ENCODE measurements around the gene MREG. TPM values are rescaled to one million over a fixed set of nuclear protein-coding genes. Genes with fewer than 3 reads are reported as not detected.

Gene MREG
- polyA plus RNA-seq, 2 of the 4 experiments (the other 2 are of a cell fraction), result 6.4 to 8.0 TPM

- DNase-seq (ENCODE audit: low read depth in 1 of 2, low spot score in 1 of 2), result no peak
- POLR2A ChIA-PET, result no interaction called here
- FAIRE-seq, result no peak
- Histone ChIP-seq H3K27ac (no peak overlapping the region), H3K4me1 (peaks cover 16% of the 10 kb centered on the region), H3K9me3 (no peaks in the 10 kb centered on the region), H3K4me2 (no peak overlapping the region), H3K4me3 (no peak overlapping the region)
- ATAC-seq, result no peak
- CTCF ChIA-PET, result interaction anchor here (0.6 to 0.8 kb wide), 2 partner anchors 462 to 967 kb away, joined by 3 to 4 read pairs; no protein-coding TSS in a partner anchor
- TF ChIP-seq JUNB (IDR thresholded peaks at IDR 0.05), result no peak
- no peak for TF ChIP-seq ESRRA (IDR thresholded peaks at IDR 0.05; ENCODE audit: borderline replicate concordance, low read length)
- TF ChIP-seq ZNF302 (CRISPR knock-in tag; IDR thresholded peaks at IDR 0.05), result no peak
- TF ChIP-seq ZSCAN20 (CRISPR knock-in tag; IDR thresholded peaks at IDR 0.05), result no peak
- no peak for TF ChIP-seq MAX (IDR thresholded peaks at IDR 0.05)
- TF ChIP-seq SMC3 (IDR thresholded peaks at IDR 0.05), result no peak
- no peak for TF ChIP-seq FOXS1 (CRISPR knock-in tag; IDR thresholded peaks at IDR 0.05)
- WGBS (ENCODE audit: missing lambda C conversion rate), result 89% methylated on average over 3 of the region's 3 CpGs
Observed at GRCh38 chr2:215914054-215914776, 99.1 kb downstream of the MREG start.

GRCh38 chr2:215912299-215912842, 101.0 kb downstream of the MREG start:
- Histone ChIP-seq H3K4me3 (no peak overlapping the region), H3K27ac (no peak overlapping the region), H3K4me1 (no peaks in the 10 kb centered on the region), H3K4me2 (no peak overlapping the region), H3K9me3 (no peaks in the 10 kb centered on the region)
- ChIA-PET POLR2A (no interaction called here), CTCF (interaction anchor here (0.7 to 1.3 kb wide), 2 partner anchors 19 to 1289 kb away, joined by 3 read pairs; no protein-coding TSS in a partner anchor)
- TF ChIP-seq ZC3H11A (IDR thresholded peaks at IDR 0.05) (no peak), NPAS2 (CRISPR knock-in tag; IDR thresholded peaks at IDR 0.05; ENCODE audit: borderline replicate concordance) (no peak), PBX3 (IDR thresholded peaks at IDR 0.05) (no peak), HOXB5 (CRISPR knock-in tag; IDR thresholded peaks at IDR 0.05) (no peak), RARB (CRISPR knock-in tag; IDR thresholded peaks at IDR 0.05) (no peak), HES2 (IDR thresholded peaks at IDR 0.05) (no peak), SREBF2 (IDR thresholded peaks at IDR 0.05) (no peak), CHD4 (IDR thresholded peaks at IDR 0.05; ENCODE audit: borderline replicate concordance) (no peak), GATA3 (IDR thresholded peaks at IDR 0.05; ENCODE audit: borderline replicate concordance) (no peak), E2F6 (IDR thresholded peaks at IDR 0.05; ENCODE audit: borderline replicate concordance, low read depth) (no peak)
- FAIRE-seq (no peak), DNase-seq (ENCODE audit: low read depth in 1 of 2, low spot score in 1 of 2) (no peak), ATAC-seq (no peak)
- 80% methylated on average over 6 of the region's 6 CpGs for WGBS (ENCODE audit: missing lambda C conversion rate)

- CTCF ChIA-PET, result no interaction called here
- 79% methylated on average over 8 of the region's 8 CpGs for WGBS (ENCODE audit: missing lambda C conversion rate)
- H3K4me3 ChIP-seq, result no peak overlapping the region
- FAIRE-seq (no peak), ATAC-seq (no peak), DNase-seq (ENCODE audit: low read depth in 1 of 2, low spot score in 1 of 2) (no peak)
- no peaks in the 10 kb centered on the region for H3K4me1 ChIP-seq
- no peak for TF ChIP-seq EP300 (IDR thresholded peaks at IDR 0.05)
- H3K27ac ChIP-seq, result no peak overlapping the region
- POLR2A ChIA-PET, result no interaction called here
- no peaks in the 10 kb centered on the region for H3K9me3 ChIP-seq
- H3K4me2 ChIP-seq, result no peak overlapping the region
Observed at GRCh38 chr2:215911301-215912085, 101.9 kb downstream of the MREG start.

Measured in A549 (cell line).